Gastrocnemius medialis (tissue), 4 donors: ENCODE results near the gene ABR. TPM values are rescaled to one million over a fixed set of nuclear protein-coding genes. Genes with fewer than 3 reads are reported as not detected.

ENCODE experiments used
- ATAC-seq, 2 donors: fragments of 150-250 bp; one replicate each; pipeline ENCODE4 v1.9.1; 2016
- DNase-seq, 2 donors: peaks; one replicate each; pipeline ENCODE4 v3.0.0-alpha.2; 2019
- H3K27ac ChIP-seq, 4 donors: fragments of 200-600 bp; sonication (generic); 1 replicate in 1 of 4; 2 replicates in 3 of 4; pipeline ENCODE4 v1.5.1; 2016 to 2018; ENCODE audit warnings: mild to moderate bottlenecking in 2 of 4, moderate library complexity in 1 of 4
- H3K27me3 ChIP-seq, 3 donors: fragments of 200-600 bp; sonication (generic) in 2 of 3; 1 replicate in 1 of 3; 2 replicates in 2 of 3; pipeline versions ENCODE4 v1.5.1 to v1.6.0; 2016 to 2019; ENCODE audit warnings: mild to moderate bottlenecking in 1 of 3, moderate library complexity in 1 of 3
- H3K36me3 ChIP-seq, 2 donors: fragments of 200-600 bp; sonication (generic) in 1 of 2; one replicate each; pipeline ENCODE4 v1.5.1; 2017 to 2018
- H3K4me1 ChIP-seq, 2 donors: fragments of 200-600 bp; sonication (generic) in 1 of 2; one replicate each; pipeline ENCODE4 v1.5.1; 2016 to 2017; ENCODE audit warnings: mild to moderate bottlenecking in 2 of 2
- H3K4me3 ChIP-seq, 4 donors: fragments of 200-600 bp; sonication (generic) in 3 of 4; 1 replicate in 1 of 4; 2 replicates in 3 of 4; pipeline ENCODE4 v1.5.1; 2016 to 2019; ENCODE audit warnings: mild to moderate bottlenecking in 2 of 4
- H3K9me3 ChIP-seq, 3 donors: fragments of 200-600 bp; sonication (generic) in 2 of 3; 1 replicate in 1 of 3; 2 replicates in 2 of 3; pipeline ENCODE4 v1.5.1; 2016 to 2019
- CTCF ChIP-seq, 5 experiments: fragments of 450-650 bp in 3 of 5; fragments of 200-600 bp in 2 of 5; sonication (generic) in 2 of 5; IDR thresholded peaks in 4 of 5; conservative IDR thresholded peaks in 1 of 5; 1 replicate in 4 of 5; 2 replicates in 1 of 5; pipeline ENCODE4 v1.5.1; 2016 to 2019; ENCODE audit warnings: antibody characterized with exemption in 5 of 5, mild to moderate bottlenecking in 3 of 5, moderate library complexity in 3 of 5
- POLR2A ChIP-seq, 2 donors: fragments of 450-650 bp; IDR thresholded peaks; one replicate each; pipeline ENCODE4 v1.6.1; 2017; ENCODE audit warnings: antibody characterized with exemption in 2 of 2, mild to moderate bottlenecking in 2 of 2, moderate library complexity in 2 of 2
- in situ Hi-C, 4 donors: fragments of 200-750 bp; cut with MboI; loops; one replicate each; pipeline versions ENCODE4 v1.15.0 to v1.8.0; 2017; ENCODE audit warnings: low sequenced_read_pairs in 4 of 4
- intact Hi-C: fragments of 100-400 bp; cut with DNase I; formaldehyde crosslinking; loops from one replicate; pipeline ENCODE4 v1.15.1; 2023; ENCODE audit warnings: low total_unique reads
- total RNA-seq, 4 donors: library from RNA; depleted of rRNA; stranded (reverse); fragments of >200 nt; gene quantifications; one replicate each; pipeline versions ENCODE4 v1.1.0 to v1.2.3, GENCODE V29; 2016

The ABR gene
- total RNA-seq, 4 donors from 2014 or later: 9.7 to 15.4 (median 12.8) TPM

GRCh38 chr17:1032391-1032790 is 147.4 kb downstream of the ABR start:
- Histone ChIP-seq H3K4me1 (peaks cover 25 to 36% of the 10 kb centered on the region in 2 donors), H3K4me3 (peak overlapping the region in 1 of 4 donors; percentile 47), H3K27ac (no peak overlapping the region), H3K9me3 (no peaks in the 10 kb centered on the region), H3K36me3 (no peaks in the 10 kb centered on the region), H3K27me3 (no peaks in the 10 kb centered on the region)
- in situ Hi-C loops: no loop called here
- intact Hi-C loops: no loop called here
- DNase-seq (no peak), ATAC-seq (no peak)
- no peak for TF ChIP-seq CTCF (IDR thresholded peaks at IDR 0.05 in 4 of 5, conservative IDR thresholded peaks at IDR 0.05 in 1 of 5)
- no peak for TF ChIP-seq POLR2A (IDR thresholded peaks at IDR 0.05)

GRCh38 chr17:1031711-1032110 is 148.1 kb downstream of the ABR start:
- H3K4me3 ChIP-seq: peak overlapping the region in 3 of 4 donors; percentile 17 to 47 (median 42)
- TF ChIP-seq POLR2A (IDR thresholded peaks at IDR 0.05): no peak
- no peak for TF ChIP-seq CTCF (IDR thresholded peaks at IDR 0.05 in 4 of 5, conservative IDR thresholded peaks at IDR 0.05 in 1 of 5)
- intact Hi-C loops: no loop called here
- no peak for ATAC-seq
- no peaks in the 10 kb centered on the region for H3K27me3 ChIP-seq
- peak overlapping the region in 3 of 4 donors; percentile 60 to 78 (median 68) for H3K27ac ChIP-seq
- in situ Hi-C loops: no loop called here
- H3K9me3 ChIP-seq: no peaks in the 10 kb centered on the region
- H3K36me3 ChIP-seq: no peaks in the 10 kb centered on the region
- H3K4me1 ChIP-seq: peaks cover 25 to 36% of the 10 kb centered on the region in 2 donors
- no peak for DNase-seq

- in situ Hi-C loops: no loop called here
- TF ChIP-seq POLR2A (IDR thresholded peaks at IDR 0.05) (no peak), CTCF (IDR thresholded peaks at IDR 0.05 in 4 of 5, conservative IDR thresholded peaks at IDR 0.05 in 1 of 5) (no peak)
- H3K27me3 ChIP-seq: no peaks in the 10 kb centered on the region
- H3K9me3 ChIP-seq: no peaks in the 10 kb centered on the region
- H3K36me3 ChIP-seq: no peaks in the 10 kb centered on the region
- peak overlapping the region; percentile 60 to 78 (median 66) for H3K27ac ChIP-seq
- peak overlapping the region; percentile 17 to 47 (median 38) for H3K4me3 ChIP-seq
- DNase-seq (peak; percentile 33 to 62), ATAC-seq (peak; percentile 55 to 57)
- intact Hi-C loops: no loop called here
- H3K4me1 ChIP-seq: peaks cover 25 to 36% of the 10 kb centered on the region in 2 donors
Measured at GRCh38 chr17:1030684-1031532, 148.9 kb downstream of the ABR start.

- Histone ChIP-seq H3K27me3 (no peaks in the 10 kb centered on the region), H3K27ac (peak overlapping the region; percentile 60 to 78 (median 66)), H3K4me3 (peak overlapping the region; percentile 17 to 47 (median 38)), H3K4me1 (peaks cover 23 to 36% of the 10 kb centered on the region in 2 donors), H3K36me3 (no peaks in the 10 kb centered on the region), H3K9me3 (no peaks in the 10 kb centered on the region)
- in situ Hi-C loops (no loop called here), intact Hi-C loops (no loop called here)
- TF ChIP-seq POLR2A (IDR thresholded peaks at IDR 0.05) (no peak), CTCF (IDR thresholded peaks at IDR 0.05 in 4 of 5, conservative IDR thresholded peaks at IDR 0.05 in 1 of 5) (no peak)
- ATAC-seq (peak; percentile 23 to 31), DNase-seq (no peak)
Measured at GRCh38 chr17:1029922-1030644, 149.7 kb downstream of the ABR start.
